Activated CD8-positive, alpha-beta memory T cell treated with anti-CD3 and anti-CD28 coated beads for 4 hours (primary cell): ENCODE data around the gene PRKAG2.

Source experiments
- DNase-seq, 2 donors: peaks; one replicate each; pipeline ENCODE4 v3.0.0-alpha.2; 2020; ENCODE audit warnings: low read depth in 2 of 2

PRKAG2 gene

DNA sequence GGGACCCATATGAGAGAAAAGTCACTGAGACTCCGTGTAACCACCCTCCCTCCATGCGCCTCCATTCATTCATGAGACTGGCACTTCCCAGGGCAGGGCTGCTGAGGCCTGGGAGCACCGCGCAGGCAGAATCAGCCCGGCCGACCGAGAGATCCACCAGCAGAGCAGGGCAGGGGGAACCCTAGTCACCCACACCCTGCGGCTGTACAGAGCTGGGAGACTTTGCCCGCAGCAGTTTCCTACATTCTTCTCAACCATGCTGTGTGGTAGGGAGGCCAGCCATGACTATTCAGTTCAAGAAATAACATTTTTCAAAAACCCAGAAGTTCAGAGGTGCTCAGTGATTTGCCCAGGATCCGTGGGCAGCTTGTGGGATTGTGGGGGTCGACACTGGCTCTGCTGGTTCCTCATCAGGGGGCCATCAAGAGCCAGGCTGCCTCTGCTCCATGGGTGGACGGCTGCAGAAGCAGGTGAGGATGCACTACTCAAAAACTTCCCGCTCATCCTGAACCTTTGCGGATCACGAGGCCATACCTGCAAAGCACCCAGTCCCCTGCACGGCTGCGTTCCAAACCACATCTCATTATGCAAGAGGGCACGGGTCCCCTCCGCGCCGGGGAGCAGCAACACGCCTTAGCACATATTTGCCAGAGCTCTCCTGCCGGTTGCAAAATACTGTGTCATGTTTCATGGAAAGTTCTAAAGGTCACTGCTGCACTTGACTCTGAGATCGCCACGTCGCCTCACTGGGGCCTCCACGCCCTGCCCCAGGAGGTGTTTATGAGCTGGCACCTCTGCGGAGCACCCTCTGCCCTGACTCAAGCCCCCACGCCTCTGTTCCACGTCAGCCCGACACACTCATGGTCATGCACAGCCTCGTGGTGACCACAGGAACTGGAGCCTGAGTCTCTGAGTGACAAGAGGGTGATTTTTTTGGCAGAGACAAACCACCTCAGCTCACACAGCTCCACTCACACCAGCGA lies 132.0 kb downstream of the PRKAG2 start:
- peak in 1 of 2 donors; percentile 9 for DNase-seq

- DNase-seq: no peak
Observed at GRCh38 chr7:151744051-151744580, 132.8 kb downstream of the PRKAG2 start.

GRCh38 chr7:151743481-151743983 lies 133.4 kb downstream of the PRKAG2 start:
- no peak for DNase-seq

GRCh38 chr7:151742713-151743480 lies 134.0 kb downstream of the PRKAG2 start:
- DNase-seq: no peak

- no peak for DNase-seq
Observed at GRCh38 chr7:151741585-151741984, 135.3 kb downstream of the PRKAG2 start.

GRCh38 chr7:151740081-151740851 lies 136.6 kb downstream of the PRKAG2 start:
- no peak for DNase-seq

GRCh38 chr7:151738925-151739324 lies 138.0 kb downstream of the PRKAG2 start:
- no peak for DNase-seq

DNA sequence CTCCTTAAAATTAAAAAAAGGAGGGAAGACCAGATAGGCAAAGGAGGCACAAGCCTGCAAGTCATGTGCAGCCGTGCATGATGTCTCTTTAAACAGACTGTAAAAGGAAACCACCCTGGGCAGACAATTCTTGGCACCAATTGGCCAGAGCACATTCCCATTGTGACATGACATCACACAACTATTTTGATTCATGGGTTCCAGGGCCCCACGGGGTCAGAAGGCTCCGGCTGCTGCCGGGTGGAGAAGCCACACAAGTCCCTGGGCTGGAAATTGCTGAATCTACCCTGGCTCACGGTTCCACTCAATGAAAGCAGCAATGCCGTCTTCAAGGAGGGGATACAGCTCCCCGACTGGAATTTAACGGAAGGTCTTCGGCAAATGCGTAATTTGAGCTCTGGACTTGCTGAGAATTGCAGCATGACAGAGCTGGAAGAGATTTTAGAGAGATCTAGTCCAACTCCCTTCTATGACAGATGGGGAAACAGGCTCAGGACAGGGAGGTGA lies 140.5 kb downstream of the PRKAG2 start:
- DNase-seq: no peak

DNA sequence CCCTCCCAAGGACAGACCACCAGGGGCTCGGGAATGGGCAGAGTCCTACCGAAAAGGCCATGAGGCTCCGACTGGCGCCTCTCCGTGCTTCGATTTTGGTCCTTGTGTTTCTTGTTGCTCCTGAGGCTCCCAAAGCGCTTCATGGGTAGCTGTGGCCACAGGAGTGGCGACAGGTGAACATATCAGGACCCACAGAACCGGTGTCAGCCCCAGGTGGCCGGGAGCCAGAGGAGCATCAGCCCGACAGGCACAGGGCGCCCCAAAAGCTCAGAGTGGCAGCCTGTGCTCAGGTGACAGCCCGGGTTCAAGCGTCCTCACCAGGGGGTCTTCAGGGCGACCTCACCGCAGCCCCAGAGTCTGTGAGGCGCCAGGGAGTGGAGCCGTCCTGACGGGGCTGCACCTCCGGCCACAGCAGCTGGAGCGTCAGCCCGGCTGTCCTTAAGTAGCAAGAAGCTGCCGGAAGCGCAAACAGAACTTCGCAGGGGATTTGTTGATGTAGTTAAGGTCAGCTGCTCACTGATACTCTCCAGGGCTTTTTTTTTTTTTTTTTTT lies 141.0 kb downstream of the PRKAG2 start:
- no peak for DNase-seq

DNA sequence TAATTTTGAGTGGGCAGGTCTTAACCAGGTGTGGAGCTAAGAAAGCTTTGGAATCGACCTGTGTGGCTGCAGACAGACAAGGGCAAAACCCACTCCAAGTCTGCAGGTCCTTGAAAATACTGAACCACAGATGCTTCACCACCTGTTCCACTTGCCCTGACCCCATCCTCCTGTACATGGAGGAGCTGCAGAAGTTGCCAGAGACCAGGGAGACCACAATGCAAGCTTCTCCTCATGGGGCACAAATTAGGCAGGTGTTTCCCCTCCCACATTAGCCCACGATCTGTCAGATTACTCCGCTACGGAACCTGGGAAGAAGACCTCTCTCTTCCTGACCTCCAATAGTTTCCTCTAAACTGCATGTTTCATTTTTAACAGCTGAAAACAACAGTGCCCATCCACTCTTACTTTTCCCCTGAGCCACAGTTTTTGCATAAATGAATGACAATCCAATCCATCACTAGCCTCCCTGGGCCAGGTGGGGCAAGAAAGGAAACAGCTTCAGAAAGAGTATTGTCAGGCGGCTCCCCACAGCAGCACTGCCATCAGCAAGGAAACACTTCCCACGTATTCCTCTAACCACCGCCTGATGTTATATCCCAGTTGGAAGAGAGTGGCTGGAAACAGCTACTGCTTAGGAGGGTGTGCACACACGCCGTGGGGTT lies 141.6 kb downstream of the PRKAG2 start:
- DNase-seq: no peak

- no peak for DNase-seq
Observed at GRCh38 chr7:151732834-151733592, 143.9 kb downstream of the PRKAG2 start.

- DNase-seq: no peak
Observed at GRCh38 chr7:151732292-151732691, 144.6 kb downstream of the PRKAG2 start.

DNA sequence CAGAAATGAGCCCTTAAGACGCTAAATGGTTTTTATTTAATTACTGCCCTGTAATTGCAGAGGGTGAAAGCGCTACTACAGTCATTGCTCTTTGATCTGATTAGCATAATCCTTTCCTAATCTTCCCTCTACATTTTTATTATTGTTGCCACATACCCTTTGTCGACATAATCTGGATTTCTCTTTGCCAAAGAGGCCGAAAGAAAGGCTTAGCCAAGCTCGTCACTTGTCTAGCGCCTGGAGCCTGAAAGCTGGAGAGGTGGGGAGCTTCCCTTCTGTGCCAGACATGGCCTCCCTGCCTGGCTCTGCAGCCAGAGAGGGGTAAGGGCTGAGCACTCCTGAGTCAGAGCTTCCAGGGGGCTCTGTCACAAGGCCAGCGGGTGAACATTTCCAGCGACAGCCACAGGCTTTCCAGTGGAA lies 145.9 kb downstream of the PRKAG2 start:
- DNase-seq: no peak

DNA sequence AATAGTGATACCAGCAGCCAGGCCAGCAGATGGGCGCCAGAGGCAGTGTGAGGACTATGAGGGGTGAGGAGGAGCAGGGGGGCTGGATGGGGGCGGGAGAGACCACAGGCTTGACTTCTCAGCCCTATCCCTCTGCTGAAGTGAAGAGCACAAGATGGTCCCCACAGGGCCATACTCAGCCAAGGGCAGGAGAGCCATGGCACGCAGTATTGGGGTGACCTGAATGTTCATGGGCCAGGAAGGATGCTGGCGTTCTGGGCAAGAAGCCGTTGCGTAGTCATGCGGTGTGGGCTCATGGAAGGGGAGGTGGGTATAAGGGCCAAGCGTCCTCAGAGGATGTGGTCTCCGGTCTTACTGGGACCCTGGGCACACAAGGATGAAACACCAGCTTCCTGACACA lies 146.3 kb downstream of the PRKAG2 start:
- no peak for DNase-seq

- no peak for DNase-seq
Observed at GRCh38 chr7:151729521-151729921, 147.4 kb downstream of the PRKAG2 start.

- no peak for DNase-seq
Observed at GRCh38 chr7:151728746-151729145, 148.2 kb downstream of the PRKAG2 start.

DNA sequence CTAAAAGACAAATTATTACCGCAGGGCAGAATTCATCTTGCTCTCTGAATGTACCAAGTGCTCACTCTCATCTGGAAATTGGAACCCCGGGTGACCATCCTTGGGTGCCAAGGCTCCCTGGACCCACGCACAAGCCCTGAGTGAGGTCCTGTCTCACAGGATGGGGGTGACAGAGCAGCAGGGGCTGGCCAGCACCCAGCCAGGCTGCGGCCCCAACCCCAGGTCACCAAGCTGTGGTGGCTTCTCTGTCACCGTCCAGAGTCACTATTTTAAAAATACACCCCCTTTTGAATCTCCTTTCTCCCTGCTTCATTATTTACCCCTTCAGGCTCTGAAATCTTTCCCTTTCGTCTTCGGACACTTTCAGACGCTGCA lies 148.6 kb downstream of the PRKAG2 start:
- DNase-seq: no peak

GRCh38 chr7:151727579-151728285 lies 149.2 kb downstream of the PRKAG2 start:
- peak; percentile 29 to 33 for DNase-seq
